Suppressor macrophage treated with lipopolysaccharide for 1 hour (primary cell): ENCODE results near the gene KPNA6.
"Not testable (repeated sequence)": the region's sequence is repeated elsewhere in the genome, so short reads cannot be mapped to it uniquely, and the experiment has no call there.

ENCODE experiments used
- DNase-seq, 3 donors: peaks; one replicate each; pipeline ENCODE4 v3.0.0-alpha.2; 2020 to 2022

KPNA6 gene

DNA sequence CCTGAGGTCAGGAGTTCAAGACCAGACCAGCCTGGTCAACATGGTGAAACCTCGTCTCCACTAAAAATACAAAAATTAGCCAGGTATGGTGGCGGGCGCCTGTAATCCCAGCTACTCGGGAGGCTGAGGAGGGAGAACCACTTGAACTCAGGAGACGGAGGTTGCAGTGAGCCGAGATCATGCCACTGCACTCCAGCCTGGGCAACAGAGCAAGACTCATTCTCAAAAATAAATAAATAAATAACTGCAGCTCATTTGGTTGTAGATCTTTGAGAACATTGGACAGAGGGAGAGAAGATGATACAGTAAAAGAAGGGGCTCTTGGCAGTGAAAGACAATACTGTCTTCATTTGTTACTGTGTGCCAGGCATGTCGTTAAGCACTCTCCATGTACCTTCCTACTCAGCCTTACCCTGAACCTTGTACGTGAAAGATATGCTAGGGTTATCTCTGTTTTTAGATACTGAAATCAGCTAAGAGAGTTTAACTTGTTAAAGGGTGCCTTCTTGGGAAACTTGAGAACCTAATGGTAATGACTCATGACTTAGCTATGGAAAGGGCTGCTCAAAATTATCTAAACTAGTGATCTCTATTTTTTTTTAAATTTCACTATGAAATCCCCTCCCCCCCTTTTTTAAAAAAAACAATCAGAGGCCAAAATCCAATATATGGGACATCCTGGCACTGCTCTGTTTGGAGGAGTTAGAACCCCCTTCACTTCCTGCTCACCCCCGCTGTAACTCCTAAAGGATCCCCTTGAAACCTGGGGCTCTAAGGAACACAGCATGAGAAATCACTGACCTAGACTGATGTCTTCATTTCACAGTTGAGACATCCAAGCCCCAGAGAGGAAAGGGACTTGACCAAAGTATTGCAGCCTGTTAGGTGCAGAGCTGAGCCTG is 6.8 kb upstream of the KPNA6 start:
- DNase-seq, result no peak

GRCh38 chr1:32104127-32104526 is 3.7 kb upstream of the KPNA6 start:
- DNase-seq, result no peak

DNA sequence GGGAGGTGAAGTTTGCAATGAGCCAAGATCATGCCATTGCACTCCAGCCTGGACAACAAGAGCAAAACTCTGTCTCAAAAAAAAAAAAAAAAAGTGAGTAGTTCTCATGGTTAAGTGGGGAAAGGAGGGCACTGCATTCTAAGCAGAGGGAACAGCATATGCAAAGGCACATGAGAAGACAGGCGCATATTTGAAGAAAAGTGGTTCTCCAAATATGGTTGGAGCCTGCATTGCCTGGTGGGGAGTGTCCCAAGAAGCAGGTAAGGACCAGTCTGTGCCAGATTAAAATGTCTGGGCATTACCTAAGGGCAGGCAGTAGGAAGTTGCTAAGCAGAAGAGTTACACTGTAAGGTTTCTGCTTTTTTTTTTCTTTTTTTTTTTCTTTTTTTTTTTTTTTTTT is 2.5 kb upstream of the KPNA6 start:
- no peak for DNase-seq

- DNase-seq, result peak; percentile 29 to 55 (median 31)
Measured at GRCh38 chr1:32106663-32107275, 1.1 kb upstream of the KPNA6 start.

DNA sequence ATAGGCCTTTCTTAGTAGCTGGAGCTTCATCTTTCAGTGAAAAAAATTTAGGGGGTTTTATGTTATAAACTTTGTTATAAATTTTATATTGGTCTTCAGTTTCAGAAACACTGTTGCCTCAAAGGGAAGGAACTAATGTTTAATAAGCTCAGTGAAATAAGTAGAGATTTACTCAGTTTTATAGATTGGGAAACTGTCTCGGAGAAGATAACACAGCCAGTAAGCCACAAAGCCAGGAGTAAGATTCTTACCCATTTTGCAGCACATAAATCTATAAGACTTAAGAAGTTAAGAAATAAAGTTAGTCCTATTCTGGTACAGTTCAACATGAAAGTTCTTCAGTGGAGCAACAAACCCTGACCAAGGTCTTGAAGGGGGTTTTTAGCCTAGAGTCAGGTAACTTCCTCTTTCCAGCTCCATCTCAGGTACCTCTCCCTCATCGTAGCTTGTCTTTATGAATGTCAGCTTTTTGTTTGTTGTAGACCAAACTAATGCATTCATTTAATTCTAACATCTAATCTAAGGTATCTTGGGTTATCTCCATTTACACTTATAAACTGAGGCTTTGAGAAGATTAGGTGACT is 3.3 kb downstream of the KPNA6 start:
- no peak for DNase-seq

DNA sequence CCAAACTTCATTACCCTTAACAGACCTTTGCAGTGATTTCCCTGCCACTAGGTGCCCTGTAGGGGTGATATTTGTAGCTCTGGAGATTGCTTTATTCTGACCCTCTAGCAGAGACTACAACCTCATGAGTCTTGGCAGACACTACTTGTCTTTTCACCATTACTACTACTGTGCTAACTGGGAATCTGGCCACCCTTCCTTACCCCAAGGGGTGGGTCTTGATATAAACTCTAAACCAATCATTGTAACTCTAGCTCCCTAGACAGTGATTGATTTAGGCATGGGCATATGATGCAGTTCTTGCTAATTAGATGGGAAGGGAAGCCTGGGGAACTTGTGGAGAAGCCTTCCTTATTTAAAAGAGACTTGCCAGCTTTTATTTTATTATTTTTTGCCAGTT is 3.9 kb downstream of the KPNA6 start:
- DNase-seq, result no peak

GRCh38 chr1:32112806-32113375 is 5.0 kb downstream of the KPNA6 start:
- no peak for DNase-seq

- not testable (repeated sequence) for DNase-seq
Measured at GRCh38 chr1:32113436-32113835, 5.6 kb downstream of the KPNA6 start.

DNA sequence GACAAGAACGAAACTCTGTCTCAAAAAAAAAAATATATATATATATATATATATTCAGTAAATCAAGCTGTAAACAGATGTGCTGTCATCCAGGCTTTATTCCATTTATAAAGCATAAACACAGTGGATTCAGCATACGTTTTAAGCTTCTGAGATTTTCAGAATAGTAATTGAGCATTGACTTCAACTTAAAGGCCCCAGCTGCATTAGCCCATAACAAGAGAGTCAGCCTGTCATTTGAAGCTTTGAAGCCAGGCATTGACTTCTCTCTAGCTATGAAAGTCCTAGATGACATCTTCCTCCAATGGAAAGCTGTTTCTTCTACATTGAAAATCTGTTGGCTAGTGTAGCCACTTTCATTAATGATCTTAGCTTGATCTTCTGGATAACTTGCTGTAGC is 6.6 kb downstream of the KPNA6 start:
- no peak for DNase-seq

DNA sequence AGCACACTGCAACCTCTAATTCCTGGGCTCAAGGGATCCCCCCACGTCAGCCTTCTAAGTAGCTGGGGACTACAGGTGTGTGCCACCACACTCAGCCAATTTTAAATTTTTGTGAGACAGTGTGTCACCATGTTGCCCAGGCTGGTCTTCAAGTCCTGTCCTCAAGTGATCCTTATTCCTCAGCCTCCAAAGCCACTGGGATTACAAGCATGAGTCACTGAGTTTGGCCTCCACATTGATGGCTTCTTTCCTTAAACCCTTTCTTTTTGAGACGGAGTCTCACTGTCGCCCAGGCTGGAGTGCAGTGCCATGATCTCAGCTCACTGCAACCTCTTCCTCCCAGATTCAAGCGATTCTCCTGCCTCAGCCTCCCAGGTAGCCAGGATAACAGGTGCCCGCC is 7.6 kb downstream of the KPNA6 start:
- no peak for DNase-seq

GRCh38 chr1:32116531-32116930 is 8.7 kb downstream of the KPNA6 start:
- no peak for DNase-seq

DNA sequence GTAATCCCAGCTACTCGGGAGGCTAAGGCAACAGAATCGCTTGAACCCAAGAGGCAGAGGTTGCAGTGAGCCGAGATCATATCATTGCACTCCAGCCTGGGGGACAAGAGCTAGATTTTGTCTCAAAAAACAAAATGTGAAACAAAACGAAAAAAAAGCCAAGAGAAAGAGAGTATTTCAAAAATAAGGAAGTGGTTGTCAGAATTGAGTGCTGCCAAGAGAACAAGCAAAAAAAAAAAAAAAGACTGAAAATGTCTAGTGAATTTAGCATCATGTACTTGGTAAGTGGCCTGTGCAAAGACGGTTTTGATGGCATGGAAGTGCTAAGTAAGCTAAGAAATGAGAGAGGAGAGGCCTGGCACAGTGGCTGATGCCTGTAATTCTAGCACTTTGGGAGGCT is 14.3 kb downstream of the KPNA6 start:
- DNase-seq, result peak; percentile 8 to 45 (median 33)

GRCh38 chr1:32123361-32123760 is 15.5 kb downstream of the KPNA6 start:
- DNase-seq, result not testable (repeated sequence)

DNA sequence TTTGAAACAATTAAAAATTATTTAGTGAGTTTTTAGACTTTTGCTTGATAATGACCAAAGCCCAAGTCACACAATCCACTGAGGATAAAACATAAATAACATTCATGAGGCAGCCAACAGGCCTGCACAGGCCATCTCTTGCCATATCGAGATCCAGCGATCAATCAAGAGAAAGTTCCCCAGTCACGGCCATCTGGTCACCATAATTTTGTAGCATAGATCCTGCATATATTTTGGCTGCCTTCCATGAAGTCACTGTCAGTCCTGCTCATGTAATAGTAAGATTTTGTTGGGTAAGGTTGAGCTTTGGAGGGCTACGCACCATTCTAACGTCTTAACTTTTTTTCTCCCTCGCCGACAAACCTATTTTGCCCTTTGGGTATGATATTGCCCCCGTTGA is 17.5 kb downstream of the KPNA6 start:
- DNase-seq, result no peak

GRCh38 chr1:32126770-32127169 is 18.9 kb downstream of the KPNA6 start:
- peak in 1 of 3 donors; percentile 17 for DNase-seq

DNA sequence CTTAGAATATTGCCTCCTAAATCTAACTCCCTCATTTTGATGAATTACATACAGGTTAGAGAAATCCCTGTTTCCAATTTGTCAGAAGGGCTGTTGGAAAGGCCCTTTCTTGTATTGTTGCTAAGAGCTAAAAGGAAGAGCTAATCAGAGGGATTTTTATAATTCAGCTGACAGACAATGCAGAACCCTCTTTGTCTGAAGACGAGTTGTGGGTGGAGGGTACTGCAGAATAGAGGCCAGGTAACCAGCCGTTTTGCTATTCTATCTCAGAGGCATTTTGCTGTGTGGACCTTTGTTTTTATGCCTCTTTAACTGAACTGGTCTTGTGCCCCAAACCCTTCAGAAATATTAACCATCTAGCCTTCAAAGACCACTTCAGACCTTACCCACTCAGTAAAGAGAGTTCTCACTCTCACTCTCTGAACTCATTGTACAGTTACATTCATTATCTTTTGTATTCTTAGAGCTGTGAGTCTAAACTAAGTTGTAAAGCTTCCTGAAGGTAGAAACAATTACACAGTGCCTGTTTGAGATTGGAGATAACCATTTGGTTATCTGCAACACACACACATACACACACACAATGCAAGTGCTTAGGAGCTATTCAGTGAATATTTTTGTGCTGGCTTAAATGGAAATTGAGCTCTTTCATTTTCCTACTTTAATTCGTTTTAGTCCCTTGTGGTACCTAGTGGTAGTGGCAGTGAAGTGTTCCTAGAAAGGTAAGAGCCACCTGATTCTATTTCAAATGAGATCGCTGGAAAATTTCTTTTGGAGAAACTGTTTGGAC is 19.7 kb downstream of the KPNA6 start:
- DNase-seq, result no peak

DNA sequence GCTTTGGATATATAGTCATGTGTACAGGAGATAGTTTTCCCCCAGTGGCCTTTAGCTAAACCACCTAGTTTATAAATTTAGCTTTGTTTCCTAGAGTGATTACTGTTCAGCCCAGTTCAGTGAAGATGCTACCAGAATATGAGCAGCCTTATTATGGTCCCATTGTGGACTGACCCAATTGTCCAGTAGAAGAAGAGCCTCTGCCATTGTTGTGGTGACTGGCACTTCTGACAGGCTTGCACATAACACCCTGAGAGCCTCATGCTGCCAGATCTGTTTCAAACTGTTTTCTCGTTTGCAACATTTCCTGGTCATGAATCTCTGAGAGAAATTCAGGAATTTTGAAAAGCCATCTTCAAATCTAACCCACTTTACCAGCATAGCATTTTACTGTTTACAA is 20.6 kb downstream of the KPNA6 start:
- no peak for DNase-seq

DNA sequence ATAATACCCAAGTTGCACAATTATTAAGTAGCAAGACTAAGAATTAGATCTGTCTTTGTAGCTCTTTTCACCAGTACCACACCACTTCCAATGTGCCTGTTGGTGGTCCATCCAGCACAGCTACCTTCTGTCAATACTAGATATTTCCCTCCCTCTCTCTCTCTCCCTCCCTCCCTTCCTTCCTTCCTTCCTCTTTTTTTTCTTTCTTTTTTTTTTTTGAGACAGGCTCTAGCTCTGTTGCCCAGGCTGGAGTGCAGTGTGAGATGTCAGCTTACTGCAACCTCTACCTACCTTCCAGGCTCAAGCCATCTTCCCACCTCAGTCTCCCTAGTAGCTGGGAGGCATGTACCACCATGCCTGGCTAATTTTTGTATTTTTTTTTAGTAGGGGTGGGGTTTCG is 21.1 kb downstream of the KPNA6 start:
- no peak for DNase-seq

DNA sequence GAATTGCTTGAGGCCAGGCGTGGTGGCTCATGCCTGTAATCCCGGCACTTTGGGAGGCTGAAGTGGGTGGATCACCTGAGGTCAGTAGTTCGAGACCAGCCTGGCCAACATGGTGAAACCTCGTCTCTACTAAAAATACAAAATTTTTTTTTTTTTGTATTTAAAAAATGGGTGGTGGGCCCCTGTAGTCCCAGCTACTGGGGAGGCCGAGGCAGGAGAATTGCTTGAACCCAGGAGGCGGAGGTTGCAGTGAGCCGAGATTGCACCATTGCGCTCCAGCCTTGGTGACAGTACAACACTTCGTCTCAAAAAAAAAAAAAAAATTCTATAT is 26.1 kb downstream of the KPNA6 start:
- DNase-seq, result not testable (repeated sequence)

DNA sequence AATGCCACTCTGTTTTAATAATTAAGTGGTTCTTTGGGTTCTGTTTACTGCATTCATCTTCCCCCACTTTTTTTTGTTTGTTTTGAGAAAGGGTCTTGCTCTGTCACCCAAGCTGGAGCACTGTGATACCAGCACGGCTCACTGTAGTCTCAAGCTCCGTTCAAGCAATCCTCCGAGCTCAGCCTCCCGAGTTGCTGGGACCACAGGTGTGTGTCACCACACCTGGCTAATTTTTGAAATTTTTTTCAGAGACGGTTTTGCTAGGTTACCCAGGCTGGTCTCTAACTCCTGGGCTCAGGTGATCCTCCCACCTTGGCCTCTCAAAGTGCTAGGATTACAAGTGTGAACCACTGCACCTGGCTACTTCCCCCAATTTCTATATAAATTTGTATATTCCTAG is 29.3 kb downstream of the KPNA6 start:
- DNase-seq, result no peak

DNA sequence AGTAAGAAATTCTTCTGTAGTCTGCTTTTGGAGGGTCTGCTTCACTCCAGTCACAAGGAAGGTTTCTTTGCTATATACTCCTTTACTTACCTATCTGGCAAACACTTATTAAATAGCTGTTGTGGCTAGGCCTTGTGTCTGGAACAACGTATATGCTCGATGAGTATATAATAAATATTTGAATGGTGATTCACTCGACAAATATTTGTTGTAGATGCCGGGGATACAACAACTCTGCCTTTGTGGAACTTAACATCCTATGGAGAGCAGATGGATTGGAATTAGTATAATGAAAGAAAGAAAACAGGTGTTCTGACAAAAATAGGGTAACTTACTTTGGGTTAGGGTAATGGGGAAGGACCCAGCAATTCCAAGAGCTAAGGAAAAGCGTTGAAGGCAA is 31.1 kb downstream of the KPNA6 start:
- DNase-seq, result no peak

DNA sequence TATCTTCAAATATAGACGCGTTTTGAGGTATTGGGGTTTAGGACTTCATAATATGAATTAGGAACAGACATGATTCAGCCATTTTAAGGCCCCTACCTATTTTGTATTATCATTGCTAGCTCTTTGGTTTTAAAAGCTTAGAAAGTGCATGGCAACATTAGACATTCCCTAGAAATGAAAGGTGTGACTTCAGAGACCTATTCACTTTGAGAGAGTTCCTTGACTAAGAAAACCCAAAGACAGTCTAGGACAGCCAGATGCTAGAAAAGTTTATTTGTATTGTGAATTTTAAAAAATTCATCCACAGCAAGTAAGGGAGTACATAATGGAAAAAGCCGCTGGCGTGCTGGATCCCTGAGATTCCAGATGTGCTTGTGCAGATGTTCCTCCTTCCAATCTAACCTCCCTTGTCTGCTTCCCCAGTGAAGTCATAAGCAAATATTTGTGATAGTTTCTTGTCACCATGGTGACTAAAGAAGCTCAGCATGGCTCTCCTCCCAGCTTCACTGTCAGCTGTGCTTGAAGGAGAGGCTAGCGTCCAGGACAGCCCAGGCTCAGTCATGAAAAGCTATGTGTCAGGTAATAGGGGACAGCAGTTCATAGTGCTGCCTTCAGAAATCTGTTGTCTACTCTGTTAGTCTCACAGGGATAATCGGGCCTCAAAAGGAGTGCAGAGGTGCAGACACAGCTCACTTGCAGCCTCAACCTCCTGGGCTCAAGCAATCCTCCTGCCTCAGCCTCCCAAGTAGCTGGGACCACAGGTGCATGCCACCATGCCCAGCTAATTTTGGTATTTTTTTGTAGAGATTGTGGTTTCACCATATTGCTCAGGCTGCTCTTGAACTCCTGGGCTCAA is 34.8 kb downstream of the KPNA6 start:
- DNase-seq, result no peak
